Measurements from ENCODE around the gene A2M.

DNA sequence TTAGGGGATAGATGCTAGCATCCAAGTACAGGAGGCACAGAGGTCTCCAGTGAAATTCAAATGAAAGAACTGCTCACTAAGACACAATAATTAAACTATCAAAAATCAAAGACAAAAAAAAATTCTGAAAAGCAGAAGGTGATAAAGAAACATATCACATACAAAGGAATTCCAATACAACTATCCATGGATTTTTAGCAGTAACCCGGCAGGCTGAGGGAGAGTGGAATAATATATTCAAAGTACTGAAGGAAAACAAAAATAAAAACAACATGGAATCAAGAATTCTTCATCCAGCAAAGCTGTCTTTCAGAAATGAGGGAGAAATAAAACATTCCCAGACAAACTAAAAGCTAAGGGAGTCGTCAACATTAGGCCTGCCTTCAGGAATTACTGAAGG lies 31.9 kb downstream of the A2M start:
- TF ChIP-seq, protein P1, sequence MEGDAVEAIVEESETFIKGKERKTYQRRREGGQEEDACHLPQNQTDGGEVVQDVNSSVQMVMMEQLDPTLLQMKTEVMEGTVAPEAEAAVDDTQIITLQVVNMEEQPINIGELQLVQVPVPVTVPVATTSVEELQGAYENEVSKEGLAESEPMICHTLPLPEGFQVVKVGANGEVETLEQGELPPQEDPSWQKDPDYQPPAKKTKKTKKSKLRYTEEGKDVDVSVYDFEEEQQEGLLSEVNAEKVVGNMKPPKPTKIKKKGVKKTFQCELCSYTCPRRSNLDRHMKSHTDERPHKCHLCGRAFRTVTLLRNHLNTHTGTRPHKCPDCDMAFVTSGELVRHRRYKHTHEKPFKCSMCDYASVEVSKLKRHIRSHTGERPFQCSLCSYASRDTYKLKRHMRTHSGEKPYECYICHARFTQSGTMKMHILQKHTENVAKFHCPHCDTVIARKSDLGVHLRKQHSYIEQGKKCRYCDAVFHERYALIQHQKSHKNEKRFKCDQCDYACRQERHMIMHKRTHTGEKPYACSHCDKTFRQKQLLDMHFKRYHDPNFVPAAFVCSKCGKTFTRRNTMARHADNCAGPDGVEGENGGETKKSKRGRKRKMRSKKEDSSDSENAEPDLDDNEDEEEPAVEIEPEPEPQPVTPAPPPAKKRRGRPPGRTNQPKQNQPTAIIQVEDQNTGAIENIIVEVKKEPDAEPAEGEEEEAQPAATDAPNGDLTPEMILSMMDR (IDR thresholded peaks at IDR 0.05; ENCODE audit: low read depth, low read length): no peak
- TF ChIP-seq EZH2phosphoT487 (IDR thresholded peaks at IDR 0.05; ENCODE audit: low read depth): no peak
